ENCODE data around the gene ORC2.
"Not testable (repeated sequence)": the region's sequence is repeated elsewhere in the genome, so short reads cannot be mapped to it uniquely, and the experiment has no call there.

Gene ORC2

DNA sequence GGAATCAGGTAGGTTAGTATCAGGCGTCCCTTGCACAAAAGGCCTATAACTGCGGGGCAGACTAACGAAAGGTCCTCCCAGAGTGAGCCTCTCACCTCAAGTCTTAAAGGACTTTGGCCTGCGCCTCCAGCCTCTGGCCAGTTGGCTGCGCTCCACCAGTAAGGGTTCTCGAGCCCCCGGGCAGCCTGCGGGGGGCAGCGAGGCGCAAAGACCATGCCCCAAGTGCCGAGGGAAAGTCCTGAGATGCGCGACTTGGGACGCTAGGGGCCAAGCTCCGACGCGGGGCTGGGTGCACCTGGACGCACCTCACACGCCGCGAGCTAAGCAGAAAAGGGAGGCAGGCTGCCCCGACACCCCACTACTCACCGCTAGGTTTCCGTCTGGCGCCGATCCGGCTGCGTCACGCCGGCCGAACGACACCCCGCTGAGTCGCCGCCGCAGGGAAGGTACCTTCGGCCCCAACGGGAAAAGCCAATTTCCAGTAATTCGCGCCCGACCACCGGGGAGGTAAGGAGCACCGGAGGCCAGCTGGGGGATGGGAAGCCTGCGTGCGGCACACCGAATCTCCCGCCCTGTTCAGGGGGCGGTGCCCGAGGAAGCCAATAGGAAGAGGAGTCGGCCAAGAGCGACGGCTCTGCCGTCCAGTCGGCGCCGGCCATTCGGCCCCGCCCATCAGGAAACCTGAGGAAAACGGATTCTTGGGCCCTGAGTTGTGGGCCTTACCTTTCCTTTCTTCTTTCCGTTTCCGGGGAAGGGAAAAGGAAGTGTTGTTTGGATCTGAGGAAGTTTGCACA lies at the start of gene ORC2:
TSS of gene ORC2 (minus strand) at position 537 of the 794 bp plus-strand sequence. CDS start 5,537 bp downstream, outside the sequence.
- DNase-seq, result peak; percentile 94

DNA sequence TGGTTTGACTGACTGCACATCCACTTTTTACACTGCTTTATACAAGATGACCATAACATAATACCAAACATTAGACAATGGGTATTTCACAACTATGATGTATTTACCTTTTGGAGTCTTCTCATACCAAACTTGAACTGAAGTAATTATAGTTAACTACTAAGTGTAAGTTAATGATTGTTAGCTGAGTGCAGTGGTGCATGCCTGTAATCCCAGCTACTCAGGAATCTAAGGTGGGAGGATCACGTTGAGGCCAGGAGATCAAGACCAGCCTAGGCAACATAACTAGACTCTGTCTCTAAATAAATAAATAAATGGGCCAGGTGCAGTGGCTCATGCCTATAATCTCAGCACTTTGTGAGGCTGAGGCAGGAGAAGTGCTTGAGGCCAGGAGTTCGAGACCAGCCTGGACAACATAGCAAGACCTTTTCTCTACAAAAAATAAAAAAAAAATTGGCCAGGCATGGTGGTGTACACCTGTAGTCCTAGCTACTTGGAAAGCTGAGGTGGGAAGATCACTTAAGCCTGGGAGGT lies 44.9 kb upstream of the ORC2 start:
- no peak for DNase-seq

DNA sequence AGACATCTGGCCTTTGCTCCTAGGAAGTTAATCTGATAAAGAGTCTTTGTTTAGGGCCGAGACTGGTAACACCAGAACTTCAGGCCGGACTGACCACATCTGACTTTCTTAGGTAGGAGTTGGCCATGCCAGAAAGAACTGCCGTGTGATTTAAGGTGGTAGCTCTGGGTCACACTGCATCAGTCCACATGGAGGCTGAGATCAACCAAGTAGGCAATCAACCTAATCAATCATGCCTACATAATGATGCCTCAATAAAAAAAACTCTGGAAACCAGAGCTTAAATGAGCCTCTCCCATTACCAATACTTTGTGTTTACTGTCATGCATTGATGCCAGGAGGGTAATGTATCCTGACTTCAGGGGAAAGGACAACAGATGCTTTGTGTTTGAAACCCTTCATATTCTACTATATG lies 44.1 kb upstream of the ORC2 start:
- DNase-seq, result no peak

DNA sequence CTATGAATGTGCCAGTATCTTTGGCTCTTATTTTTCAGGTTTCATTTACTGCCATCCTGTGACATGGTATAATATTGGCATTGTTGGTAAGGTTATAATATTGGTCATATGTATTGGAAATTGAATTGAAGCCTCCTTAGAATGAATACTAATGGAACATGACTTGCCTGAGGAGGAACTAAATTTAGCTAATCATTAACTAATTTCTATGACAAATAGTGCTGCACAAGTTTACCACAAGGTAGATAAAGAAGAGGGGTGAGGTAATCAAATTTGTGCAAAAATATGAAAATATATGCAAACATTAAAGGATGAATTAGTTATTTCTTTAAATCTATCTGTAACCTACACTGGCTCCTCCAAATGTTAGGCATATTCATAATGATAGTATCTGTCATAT lies 43.2 kb upstream of the ORC2 start:
- DNase-seq, result no peak

DNA sequence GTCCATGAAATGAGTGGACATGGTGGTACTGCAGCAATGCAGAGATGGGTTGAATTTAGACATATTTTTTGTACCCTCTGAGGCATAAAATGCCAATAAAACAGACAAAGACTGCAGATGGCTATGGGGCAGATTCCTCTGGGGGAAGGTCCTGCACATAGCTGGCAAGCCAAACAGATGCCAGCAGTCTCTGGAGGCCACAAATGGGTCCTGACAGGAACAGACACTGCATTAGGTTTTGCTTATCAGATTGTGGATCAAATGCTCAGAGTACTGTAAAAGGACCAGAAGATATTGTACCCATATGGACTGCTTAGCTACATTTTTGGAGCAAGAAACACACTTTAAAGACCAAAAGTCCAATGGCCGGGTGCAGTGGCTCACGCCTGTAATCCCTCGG lies 40.9 kb upstream of the ORC2 start:
- no peak for DNase-seq

DNA sequence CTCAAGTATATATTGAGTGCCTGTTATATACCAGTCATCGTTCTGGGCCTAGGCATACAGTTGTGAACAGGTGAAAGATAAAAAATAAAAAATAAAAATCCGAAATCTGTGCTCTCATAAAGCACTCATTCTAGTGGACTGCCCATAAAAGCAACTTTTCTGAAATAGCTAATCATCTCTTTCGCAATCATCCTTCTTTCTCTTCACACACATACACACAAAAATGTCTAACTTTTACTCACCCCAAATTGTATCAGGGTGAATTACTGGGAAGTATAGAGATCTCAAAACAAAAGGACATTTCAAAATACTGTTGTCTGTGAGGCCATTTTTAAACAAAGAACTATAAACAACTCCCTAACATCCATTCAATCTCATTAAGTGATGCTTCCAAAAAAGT lies 29.6 kb upstream of the ORC2 start:
- DNase-seq, result no peak

DNA sequence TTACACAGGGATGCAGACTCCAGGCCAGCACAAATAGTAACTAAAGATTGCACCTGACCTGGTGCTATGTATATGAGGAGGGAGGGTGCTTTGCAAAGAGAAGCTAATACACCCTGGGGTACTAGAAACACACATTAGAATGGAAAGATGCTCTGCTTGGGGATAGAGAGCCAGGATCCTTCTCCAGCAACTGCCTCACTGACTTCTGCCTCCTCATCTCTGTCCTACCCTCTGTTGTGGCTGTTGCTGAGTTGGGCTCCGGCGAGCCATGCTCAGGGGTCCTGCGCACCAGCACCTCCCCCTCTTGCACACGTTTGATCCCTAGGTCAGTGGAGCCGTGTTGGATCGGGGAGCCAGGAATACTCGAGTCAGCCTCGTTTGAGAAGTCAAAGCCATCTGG lies 23.7 kb upstream of the ORC2 start:
- no peak for DNase-seq

DNA sequence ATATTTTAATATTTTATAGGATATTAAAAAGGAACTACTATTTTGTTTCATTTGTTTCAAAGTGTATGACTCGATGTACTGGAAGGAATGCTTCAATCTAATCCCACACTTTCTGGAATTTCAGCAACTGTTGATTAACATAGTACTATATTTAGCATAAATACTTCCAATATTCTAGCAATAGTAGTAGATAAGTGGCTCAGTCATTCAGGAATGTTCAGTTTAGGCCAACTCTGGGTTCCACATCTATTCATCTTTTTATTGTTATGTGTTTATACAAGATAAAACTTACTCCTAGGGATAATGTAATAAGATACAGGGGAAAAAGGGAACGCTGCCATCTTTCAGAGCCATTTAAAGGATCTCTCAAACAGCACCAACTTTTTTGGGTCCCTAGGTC lies 22.3 kb upstream of the ORC2 start:
- no peak for DNase-seq

DNA sequence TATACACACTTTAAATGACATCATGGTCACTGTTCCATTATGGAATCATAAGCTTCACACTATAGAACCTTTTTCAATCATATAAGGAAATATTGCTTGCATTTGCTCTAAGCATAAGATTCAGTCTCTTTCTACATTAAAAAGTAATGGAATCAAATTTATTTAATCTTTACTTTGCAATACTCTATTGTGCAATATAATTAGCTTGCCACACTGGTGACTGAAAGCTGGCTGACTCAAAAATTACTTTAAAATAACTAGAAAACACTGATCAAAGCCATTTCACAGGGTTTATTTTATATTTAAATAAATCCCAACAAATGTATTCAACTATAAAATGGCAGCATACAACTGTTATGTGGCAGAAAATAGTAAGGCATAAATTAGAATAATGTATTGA lies 13.2 kb upstream of the ORC2 start:
- no peak for DNase-seq

DNA sequence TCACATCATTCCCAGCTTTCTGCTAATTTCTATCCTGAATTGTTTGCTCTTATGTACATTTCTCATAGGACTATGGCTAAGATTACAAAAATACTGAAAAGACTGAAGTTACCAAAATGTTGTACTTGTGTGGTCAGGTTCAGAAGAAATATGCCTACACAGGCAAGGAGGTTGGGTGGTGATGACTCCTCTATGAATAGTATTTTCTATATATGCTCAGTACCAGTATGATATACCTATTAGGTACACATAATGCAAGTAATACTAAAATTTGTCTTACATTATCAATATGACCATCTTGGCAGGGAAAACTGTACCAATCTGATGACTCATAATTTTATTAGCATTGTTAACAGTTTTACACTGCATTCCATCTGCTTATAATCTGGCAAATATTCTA lies 12.2 kb upstream of the ORC2 start:
- DNase-seq, result no peak

DNA sequence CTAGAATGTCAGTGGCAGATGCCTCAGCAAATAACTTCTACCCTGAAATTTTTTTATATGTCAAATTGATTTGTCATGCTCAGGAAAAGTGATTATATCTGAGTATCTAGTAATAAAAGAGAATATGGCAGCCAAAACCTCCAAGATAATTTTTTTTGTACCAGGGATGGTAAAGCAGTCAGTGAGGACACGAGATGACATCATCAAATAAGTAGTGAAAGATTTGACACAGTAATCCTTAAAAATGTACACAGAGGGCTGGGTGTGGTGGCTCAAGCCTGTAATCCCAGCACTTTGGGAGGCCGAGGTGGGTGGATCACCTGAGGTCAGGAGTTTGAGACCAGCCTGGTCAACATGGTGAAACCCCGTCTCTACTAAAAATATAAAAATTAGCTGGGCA lies 6.6 kb upstream of the ORC2 start:
- DNase-seq, result not testable (repeated sequence)

DNA sequence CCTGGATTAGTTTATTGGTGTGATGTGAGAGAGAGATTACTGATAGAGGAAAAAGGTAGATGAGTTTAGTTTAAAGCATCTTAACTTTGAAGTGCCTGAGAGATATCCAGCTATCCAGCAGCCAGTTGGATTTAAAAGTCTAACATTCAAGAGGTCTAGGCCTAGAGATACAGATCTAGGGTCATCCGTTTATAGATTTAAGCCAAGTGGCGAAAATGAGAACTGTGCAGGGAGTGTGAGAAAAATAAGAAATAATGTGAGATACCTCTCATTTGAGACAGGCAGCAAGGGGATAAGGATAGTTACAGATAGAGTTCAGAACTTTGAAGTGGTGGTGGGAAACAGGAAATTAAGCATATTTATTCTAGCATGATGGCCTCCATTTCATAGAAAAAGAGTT lies 5.3 kb upstream of the ORC2 start:
- no peak for DNase-seq

DNA sequence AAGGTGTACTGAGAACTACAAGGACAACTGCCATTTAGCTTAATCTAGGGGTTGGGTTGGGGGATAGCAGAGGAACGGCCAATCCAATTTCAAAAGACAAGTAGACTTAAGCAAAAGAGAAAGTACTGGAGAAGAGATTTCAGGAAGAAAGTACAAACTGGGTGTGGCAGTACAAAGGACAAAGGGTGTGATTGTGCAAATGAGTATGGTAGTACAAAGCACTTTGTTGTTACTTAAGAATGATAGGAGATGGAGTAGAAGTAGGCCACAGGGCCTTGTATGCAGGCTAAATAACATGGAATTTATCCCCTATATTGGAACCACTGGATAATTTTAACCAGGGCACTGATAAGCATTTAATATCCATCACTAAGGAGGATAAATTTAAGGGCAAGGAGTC lies 4.7 kb upstream of the ORC2 start:
- DNase-seq, result no peak

DNA sequence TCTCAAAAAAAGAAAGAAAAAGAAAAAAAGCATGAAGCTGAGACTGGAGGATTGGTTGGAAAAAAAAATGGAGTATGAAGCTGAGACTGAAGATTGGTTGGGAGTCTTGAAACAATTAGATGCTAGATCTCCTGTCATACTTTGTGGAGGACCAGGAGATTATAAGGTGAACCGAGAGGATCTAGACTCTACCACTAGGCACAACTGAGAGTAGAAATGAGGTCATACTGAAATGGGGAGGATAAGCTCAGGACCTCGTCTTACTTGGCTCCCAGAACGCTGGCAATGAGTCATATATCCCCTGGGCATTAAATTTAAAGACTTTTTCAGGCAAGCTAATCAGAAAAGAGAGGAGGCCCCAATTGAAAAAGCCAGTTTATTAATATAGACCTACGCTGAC lies 3.3 kb upstream of the ORC2 start:
- no peak for DNase-seq

DNA sequence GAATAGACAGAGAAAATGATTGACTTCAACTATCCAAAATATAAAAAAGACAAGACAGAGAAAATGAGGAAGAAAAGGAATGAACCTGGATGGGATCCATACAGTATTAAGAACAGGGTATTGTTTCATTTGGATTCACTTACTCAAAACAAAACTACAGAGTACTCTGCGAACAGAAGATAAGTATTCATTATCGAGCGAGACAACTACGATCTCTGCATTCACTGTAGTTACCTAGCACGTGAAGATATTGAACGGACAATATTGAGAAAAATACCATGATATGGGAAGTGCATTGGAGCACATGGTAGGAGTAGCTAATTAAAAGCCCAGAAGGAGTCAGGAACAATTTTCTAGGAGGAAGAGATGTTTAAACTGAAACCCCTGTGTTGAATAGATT lies 1.0 kb upstream of the ORC2 start:
- no peak for DNase-seq

DNA sequence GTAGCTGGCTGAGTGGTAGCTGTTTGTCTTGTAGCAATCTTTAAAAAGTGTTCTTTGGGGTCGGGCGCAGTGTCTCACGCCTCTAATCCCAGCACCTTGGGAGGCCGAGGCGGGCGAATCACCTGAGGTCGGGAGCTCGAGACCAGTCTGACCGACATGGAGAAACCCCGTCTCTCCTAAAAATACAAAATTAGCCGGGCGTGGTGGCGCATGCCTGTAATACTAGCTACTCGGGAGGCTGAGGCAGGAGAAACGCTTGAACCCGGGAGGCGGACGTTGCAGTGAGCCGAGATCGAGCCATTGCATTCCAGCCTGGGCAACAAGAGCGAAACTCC lies 425 bp upstream of the ORC2 start:
- not testable (repeated sequence) for DNase-seq

DNA sequence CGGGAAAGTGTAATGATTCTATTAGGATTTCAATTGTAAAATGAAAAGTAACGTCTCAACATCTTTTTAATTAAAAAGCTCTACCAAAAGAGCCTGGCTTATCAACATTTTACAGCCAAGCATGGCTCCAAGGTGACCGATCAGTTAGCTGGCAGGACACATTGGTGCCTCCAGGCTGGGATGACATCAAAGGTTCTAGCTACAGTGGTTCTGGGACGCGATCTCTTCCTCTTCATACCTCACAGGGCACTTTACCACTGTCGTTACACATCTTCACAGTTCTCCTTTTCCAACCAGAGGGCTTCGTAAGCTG lies 693 bp downstream of the ORC2 start:
- DNase-seq, result no peak

DNA sequence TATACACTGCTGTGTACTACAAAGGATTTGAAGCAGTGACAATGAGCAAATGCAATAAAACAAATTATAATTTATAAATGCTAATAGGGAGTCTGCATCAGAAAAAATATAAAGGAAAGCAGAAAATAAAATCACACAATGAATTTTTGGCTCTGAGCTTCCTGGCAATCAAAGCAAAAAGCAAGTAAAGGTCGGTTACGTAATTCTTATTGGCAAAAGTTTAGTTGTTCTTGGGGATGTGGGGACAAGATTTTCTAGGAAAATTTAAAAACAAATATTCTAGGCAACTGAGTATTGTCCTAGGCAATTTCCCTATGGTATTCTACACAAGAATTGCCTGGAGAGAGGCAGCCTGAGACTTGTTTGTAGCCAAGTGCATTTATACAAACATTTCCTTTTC lies 1.8 kb downstream of the ORC2 start:
- DNase-seq, result no peak

DNA sequence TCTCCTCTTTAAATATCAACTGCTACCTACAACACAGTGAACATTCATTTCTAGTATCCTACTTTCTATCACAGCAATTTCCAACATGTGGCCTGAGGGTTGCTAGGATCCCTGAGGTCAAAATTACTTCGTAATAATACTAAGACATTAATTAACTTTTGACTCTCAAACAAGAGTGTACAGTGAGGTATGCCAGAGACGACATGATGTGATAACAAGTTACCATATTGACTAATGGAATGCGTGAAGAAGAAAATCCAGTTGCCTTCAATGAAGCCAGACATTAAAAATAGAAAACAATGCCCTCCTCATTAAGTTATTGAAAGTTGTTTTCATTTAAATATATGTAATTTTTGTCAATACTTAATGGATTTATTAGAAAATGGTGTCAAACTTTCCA lies 13.1 kb downstream of the ORC2 start:
- no peak for DNase-seq

DNA sequence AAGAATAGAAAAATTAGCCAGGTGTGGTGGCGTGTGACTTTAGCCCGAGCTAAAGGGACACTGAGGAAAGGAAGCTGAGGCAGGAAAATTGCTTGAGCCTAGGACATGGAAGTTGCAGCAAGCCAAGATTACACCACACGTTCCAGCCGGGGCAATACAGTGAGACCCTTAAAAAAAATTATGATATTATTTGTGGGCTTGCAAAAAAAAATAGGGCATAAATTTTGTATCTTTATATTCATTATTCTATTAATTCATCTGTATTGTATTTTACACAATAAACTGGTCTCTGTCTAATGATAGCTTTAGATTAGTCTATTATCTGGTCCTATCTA lies 18.1 kb downstream of the ORC2 start:
- no peak for DNase-seq

DNA sequence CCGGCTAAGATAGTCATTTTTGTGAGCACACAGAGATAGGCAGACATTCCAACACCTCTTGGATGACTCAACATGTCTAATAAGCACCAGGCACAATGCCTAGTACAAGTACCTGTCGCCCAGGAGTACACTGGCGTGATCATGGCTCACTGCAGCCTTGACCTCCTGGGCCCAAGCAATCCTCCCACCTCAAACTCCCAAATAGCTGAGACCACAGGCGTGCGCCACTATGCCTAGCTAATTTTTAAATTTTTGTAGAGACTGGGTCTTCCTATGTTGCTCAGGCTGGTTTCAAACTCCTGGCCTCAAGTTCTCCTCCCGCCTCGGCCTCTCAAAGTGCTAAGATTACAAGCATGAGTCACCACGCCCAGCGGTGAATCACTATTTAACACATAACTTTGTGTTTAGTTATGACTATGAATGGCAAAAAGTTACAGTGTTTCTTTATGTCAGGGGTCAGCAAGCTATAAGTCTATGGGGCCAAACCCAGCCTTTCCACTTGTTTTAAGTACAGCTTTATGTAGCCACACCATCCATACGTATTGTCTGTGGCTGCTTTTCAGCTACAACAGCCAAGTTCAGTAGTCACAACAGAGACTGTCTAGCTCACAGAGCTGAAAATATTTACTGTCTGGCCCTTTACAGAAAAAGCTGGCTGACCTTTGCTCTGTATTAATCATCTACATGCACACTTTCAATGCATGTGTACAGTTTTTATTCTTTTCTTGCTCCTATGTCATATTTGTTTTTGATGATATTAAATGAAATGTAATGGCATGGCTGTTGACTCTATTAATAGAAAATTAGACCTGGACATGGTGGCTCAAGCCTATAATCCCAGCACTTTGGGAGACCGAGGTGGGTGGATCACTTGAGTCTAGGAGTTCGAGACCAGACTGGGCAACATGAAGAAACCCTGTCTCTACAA lies 18.7 kb downstream of the ORC2 start:
- DNase-seq, result no peak

DNA sequence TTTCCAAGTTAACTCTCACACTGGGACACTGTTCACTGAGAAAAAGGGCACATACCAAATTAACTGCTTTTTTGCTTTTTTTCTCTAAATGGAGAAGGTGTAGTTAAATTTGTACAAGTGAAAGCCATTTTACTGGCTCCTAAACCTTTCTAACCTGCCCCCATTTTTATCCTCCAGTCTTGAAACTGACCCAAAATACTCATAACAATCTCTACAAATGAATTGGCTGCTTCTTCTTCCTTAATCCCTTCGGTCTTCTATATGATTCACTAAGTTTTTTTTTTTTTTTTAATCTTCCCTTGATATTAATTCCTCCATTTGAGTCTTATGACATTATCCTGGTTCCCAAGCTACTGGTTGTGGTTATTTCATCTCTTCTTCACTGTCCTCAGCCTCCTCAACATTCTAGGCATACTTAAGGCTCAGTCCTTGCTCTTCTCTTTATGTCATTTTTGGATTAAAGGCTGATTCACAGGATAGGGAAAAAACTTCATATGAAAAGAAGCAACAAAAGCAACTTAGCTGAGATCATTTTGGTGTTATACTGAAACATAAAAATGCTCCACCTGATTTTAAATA lies 19.8 kb downstream of the ORC2 start:
- no peak for DNase-seq

DNA sequence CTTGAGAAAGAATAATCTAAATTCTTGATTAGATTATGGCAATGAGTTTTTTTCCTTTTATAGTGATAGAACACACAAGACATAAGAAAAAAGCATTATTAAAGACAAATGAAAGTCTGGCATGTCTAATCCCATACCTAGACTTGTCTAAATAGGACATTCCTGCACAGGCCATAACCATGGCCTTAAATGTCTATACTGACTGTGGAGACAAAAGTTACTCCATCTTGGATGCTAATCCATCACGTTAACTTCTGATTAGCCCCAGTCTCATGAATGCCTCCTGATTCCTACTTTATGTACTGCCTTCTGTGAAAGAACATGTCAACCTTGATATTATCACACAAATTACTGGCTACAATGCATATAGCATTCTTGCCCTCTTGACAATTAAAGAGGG lies 23.6 kb downstream of the ORC2 start:
- DNase-seq, result no peak

All from CD4-positive, alpha-beta T cell treated with Interleukin-21 for 1 hour (primary cell).